NOMO-1 (cell line): Measurements from ENCODE around the gene FNDC3B.

Experiments used
- DNase-seq, 2 experiments: peaks; one replicate each; lab custom pipeline; 2025; ENCODE audit not compliant: unreplicated experiment in 2 of 2; lab: John Stamatoyannopoulos, UW

The FNDC3B gene

GRCh38 chr3:172030181-172030580 is 9.2 kb upstream of the FNDC3B start:
- no peak for DNase-seq

DNA sequence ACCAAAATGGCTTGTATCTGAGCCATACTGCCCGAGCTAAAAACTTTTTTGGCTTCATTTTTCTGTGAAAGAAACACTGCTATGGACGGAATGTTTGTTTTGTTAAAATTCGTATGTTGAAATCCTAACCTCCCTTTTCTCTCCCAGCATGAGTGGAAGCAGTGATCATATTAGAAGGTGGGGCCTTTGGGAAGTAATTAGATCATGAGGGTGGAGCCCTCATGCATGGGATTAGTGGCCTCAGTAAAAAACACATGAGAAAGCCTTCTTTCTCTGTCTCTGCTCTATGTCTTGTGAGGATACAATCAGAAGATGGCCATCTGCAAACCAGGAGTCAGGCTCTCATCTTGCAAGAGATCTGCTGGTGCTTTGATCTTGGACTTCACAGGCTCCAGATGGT is 7.4 kb upstream of the FNDC3B start:
- no peak for DNase-seq

DNA sequence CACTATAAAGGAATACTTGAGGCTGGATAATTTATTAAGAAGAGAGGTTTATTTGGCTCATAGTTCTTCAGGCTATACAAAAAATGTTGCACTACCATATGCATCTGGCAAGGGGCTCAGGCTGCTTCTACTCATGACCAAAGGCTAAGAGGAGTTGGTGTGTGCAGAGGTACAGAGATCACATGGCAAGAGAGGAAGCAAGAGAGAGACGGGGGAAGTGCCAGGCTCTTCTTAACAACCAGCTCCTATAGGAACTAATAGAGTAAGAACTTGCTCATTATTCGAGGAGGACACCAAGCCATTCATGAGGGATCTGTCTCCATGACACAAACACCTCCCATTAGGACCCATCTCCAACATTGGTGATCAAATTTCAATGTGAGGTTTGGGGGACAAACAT is 6.0 kb upstream of the FNDC3B start:
- peak in 1 of 2 experiments; percentile 20 for DNase-seq

DNA sequence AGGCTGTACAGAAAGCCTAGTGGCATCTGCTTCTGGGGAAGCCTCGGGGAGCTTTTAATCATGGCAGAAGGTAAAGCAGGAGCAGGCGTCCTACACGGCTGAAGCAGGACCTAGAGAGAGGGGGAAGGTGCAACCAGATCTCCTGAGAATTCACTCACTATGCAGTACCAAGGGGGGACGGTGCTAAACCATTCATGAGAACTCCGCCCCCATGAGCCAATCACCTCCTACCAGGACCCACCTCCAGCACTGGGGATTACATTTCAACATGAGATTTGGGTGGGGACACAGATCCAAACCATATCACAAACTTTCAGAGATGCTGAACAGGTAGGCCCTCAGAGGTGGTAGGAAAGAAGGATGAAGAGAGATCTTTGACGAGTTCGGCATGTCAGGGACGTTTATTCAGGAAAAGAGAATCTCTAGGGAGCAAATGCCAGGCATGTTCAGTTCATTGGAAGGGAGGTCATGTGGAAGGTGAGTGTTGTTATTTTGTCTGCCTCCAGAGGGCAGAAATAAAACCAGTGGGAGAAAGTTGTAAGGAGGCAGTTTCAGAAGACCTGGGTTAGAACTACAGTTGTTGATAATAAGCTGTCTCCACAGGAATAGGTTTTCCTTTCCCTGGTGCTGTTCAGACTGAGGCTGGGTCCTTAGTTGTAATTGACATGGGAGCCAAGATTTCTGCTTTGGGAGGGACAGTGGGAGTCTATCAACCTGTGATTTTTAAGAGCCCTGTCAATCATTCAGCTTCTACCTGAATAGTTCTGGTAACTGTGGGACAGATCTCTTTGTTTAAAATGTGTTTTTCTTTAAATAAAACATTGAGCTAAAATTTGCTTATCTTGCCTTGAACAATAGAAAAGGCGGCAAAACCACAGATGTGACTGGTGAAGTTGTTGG is 4.3 kb upstream of the FNDC3B start:
- no peak for DNase-seq

GRCh38 chr3:172036541-172037215 is 2.7 kb upstream of the FNDC3B start:
- DNase-seq, result no peak

DNA sequence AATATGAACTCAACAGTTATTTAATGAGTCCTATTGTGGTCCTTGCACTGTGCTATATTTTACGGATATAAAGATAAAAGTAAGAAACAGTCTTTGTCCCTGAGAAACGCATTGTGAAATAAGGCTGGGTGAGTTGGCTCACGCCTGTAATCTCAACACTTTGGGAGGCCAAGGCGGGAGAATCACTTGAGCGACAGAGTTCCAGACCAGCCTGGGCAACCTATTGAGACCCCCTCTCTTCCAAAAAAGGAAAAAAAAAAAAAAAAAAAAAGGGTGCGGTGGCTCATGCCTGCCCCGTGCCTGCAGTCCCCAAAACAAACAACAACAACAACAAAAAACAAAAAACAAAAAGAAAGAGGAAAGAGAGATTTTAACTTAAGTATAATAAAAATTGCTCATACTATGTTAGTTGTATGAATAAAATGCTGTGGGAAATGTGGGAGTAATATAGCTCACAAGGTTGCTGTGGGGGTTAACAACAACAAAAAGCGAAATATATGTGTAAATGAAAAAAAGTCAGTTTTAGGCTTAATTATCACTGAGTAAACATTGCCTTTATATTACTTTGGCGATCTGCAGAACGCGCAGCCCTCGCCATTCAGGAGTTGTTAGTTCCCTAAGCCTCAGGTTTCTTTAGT is 461 bp upstream of the FNDC3B start:
- DNase-seq, result peak in 1 of 2 experiments; percentile 56

DNA sequence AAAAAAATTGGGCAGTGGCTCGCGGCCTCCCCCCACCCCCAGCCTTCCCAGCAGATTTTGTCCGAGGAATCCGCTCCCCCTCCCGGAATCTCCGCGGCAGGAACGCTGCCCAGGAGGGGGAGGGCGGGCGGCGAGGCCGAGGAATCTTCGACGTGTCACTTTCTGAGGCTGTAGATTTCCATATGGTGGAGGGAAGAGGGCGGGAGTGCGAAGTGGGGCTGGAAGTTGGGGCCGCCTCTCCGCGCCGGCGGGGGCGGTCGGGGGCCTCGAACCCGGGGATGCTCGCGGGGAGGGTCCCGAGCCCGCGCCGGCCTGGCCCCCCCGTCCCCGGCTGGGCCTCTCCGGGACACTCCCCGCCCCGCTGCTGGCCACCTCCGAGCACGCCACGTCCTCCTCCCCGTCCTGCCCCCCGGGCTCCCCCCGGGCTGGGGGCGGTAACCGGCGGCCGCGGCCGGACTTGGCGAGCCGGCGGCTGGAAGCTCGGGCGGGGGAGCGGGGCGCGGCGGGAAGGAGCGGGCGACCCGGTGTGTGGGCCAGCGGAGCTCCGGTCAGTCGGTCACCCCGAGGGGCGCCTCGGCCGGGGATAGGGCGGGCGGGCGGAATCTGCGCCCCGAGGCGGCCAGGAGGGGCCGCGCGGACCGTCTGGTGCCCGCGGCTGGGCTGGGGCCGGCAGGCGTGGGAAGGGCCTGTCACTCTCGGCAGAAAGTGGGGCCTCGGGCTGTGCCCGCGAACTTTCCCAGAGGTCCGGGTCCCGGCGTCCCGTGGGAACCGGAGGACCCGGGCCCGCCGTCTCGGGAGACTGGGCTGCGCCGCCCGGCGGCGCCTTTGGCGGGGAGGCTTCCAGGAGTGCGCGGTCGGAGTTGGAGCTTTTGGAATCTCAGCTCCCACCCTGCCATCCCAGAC is 951 bp downstream of the FNDC3B start:
- peak; percentile 55 to 78 for DNase-seq

- peak; percentile 57 to 65 for DNase-seq
These were observed 1.9 kb downstream of the FNDC3B start for GRCh38 chr3:172040981-172041963.

DNA sequence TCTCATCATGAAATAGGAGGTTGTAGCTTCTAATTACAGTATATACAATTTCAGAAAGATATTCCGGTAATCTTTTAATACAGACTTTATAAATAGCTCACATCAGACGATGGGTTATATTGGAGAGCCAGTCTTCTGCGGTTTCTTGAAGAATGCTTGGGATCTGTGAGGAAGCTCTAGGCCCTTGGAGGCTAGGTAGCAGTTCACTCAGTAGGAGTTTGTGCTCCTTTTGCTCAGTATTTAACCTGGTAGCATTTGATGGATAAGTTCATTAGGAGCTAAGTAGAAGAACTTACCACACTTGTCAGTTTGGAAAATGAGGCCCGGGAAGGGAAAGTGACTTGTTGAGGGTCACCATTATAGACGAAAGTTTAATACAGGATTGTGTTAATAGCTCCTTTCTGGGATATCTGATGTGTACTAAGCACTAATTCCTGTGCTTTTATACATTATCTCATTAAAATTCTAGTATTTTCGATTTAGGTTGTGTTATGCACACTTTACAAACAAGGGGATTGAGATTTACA is 2.8 kb downstream of the FNDC3B start:
- no peak for DNase-seq

DNA sequence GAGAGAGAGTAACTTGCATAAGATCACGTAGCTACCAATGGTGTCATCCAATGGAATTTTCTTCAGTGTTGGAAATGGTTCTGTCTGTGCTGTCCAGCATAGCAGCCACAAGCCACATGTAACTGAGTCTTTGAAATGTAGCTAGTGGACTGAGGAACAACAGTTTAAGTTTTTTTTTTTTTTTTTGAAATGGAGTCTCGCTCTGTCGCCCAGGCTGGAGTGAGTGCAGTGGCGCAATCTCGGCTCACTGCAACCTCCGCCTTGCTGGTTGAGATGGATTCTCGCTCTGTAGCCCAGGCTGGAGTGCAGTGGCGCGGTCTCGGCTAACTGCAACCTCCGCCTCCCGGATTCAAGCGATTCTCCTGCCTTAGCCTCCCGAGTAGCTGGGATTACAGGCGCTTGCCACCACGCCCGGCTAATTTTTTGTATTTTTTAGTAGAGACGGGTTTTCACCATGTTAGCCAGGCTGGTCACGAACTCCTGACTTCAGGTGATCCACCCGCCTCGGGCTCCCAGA is 3.3 kb downstream of the FNDC3B start:
- peak in 1 of 2 experiments; percentile 55 for DNase-seq

GRCh38 chr3:172043233-172043632 is 3.9 kb downstream of the FNDC3B start:
- no peak for DNase-seq

GRCh38 chr3:172043766-172044165 is 4.4 kb downstream of the FNDC3B start:
- no peak for DNase-seq

DNA sequence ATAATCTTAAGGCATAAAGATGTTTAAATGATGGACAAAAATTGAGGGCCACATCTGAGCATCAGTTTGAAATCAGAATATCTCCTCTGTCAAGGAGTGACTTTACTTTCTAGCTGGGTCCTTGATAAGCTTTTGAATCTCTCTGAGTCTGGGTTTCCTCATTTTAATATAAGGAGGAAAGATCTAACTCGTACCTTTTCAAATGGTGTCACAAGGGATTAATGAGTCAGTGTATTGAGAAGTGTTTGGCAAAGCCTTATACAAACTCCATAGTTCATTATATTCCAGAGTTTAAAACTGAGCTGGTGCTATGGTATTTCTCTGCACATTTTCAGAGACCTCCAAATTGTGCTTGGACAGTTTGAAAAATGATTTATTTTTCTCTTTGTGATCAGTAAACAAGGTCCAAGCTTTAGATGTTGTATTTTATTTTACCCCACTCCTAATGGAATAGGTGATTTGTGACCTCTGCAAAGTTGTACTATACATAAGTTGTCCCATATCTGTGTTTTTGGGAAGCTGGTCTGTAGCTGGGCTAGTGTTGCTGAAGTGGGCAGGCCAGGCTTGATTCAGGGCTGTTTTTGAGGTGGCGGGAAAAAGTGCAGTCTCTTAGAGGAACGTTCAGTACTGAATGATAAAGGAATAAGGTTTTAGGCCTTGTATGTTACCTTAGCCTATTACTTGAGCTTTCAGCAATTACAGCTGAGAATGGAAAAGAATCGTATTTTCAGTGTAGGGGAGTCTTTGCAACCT is 5.6 kb downstream of the FNDC3B start:
- DNase-seq, result no peak

DNA sequence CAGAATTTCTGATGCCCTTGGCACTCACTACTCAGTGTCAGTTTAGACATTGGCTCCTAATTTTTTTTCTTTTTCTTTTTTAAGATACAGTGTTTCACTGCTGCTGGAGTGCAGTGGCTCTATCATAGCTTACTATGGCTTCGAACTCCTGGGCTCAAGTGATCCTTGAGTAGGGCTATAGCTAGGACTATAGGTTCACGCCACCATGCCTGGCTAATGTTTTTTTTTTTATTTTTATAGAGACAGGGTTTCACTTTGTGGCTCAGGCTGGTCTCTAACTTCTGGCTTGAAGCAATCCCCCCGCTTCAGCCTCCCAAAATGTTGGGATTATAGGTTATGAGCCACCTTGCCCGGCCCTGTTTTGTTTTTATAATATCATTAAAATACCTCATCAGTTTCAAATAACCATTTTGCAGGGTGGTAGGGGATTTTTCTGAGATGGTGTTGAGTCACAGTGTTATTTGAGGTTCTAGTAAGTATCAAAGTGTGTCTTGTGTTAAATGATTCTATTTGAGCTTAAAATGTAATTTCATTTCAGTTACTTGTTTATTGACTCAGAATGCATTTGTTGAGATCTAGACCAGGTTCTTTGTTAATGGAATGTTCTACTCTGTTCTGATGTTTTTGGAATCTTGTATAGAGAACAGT is 7.0 kb downstream of the FNDC3B start:
- no peak for DNase-seq

DNA sequence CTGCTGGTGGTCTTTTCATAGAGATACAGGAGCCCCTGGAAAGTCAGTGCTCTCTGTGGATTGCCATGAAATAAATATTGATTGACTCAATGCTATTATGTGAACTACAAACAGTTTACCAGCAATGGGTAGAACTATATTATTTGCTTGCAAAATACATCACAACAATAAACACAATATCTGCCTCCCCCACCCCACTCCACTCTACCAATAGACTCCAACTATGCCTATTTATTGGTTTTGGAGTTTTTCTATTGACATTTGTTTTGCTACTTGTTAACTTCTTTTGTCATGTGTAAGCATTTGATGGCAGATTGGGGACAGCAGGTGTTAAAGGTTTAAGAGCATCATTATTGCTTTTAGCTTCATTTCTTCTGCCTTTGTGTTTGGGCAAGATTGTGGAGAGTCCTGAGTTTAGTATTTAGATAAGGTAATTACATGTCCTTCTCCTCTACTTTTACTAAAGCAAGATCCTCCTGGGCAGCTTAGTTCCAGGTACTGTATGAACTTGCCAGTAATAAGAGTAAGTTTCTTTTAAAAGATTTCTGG is 8.3 kb downstream of the FNDC3B start:
- DNase-seq, result no peak

DNA sequence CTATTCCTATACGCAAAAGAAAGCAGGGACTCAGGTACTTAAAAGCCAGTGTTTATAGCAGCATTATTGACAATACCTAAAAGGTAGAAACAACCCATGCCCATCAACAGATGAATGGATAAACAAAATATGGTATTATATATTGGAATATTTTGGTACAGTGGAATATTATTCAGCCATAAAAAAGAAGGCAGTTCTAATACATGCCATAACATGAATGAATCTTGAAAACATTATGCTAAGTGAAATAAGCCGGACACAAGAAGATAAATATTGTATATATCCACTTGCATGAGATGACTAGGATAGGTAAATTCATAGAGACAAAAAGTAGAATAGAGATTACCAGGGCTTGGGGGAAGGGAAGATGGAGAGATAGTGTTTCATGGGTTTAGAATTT is 9.2 kb downstream of the FNDC3B start:
- DNase-seq, result no peak

- DNase-seq, result no peak
These were observed 12.1 kb downstream of the FNDC3B start for GRCh38 chr3:172051310-172051956.
